SK-N-DZ (cell line): Measurements from ENCODE around the gene TNFAIP8.
A peak's percentile ranks its signal among the peaks of the same experiment; 100 is the strongest.

Source experiments
- DNase-seq: peaks from one replicate; pipeline ENCODE4 v3.0.0-alpha.2; 2015; ENCODE audit warnings: low spot score

The TNFAIP8 gene

GRCh38 chr5:119328753-119329602 is 26.8 kb upstream of the TNFAIP8 start:
- DNase-seq, result peak; percentile 37

- no peak for DNase-seq
Observed at GRCh38 chr5:119329666-119330065, 26.2 kb upstream of the TNFAIP8 start.

GRCh38 chr5:119330367-119331183 is 25.2 kb upstream of the TNFAIP8 start:
- DNase-seq, result no peak

GRCh38 chr5:119331566-119332095 is 24.2 kb upstream of the TNFAIP8 start:
- DNase-seq, result no peak

- DNase-seq, result no peak
Observed at GRCh38 chr5:119332208-119332607, 23.6 kb upstream of the TNFAIP8 start.

GRCh38 chr5:119332978-119333401 is 22.8 kb upstream of the TNFAIP8 start:
- no peak for DNase-seq

- DNase-seq, result no peak
Observed at GRCh38 chr5:119333421-119333851, 22.4 kb upstream of the TNFAIP8 start.

- no peak for DNase-seq
Observed at GRCh38 chr5:119335261-119335677, 20.6 kb upstream of the TNFAIP8 start.

- DNase-seq, result no peak
Observed at GRCh38 chr5:119336262-119336661, 19.6 kb upstream of the TNFAIP8 start.

GRCh38 chr5:119336845-119337580 is 18.8 kb upstream of the TNFAIP8 start:
- no peak for DNase-seq

GRCh38 chr5:119338326-119338946 is 17.4 kb upstream of the TNFAIP8 start:
- no peak for DNase-seq

- DNase-seq, result no peak
Observed at GRCh38 chr5:119339344-119339743, 16.5 kb upstream of the TNFAIP8 start.

GRCh38 chr5:119339965-119340364 is 15.9 kb upstream of the TNFAIP8 start:
- no peak for DNase-seq

GRCh38 chr5:119340597-119341218 is 15.1 kb upstream of the TNFAIP8 start:
- no peak for DNase-seq

- DNase-seq, result no peak
Observed at GRCh38 chr5:119341452-119342349, 14.1 kb upstream of the TNFAIP8 start.

- no peak for DNase-seq
Observed at GRCh38 chr5:119342406-119342805, 13.4 kb upstream of the TNFAIP8 start.

GRCh38 chr5:119343052-119343451 is 12.8 kb upstream of the TNFAIP8 start:
- no peak for DNase-seq

GRCh38 chr5:119343766-119344165 is 12.1 kb upstream of the TNFAIP8 start:
- no peak for DNase-seq

GRCh38 chr5:119344231-119344630 is 11.6 kb upstream of the TNFAIP8 start:
- DNase-seq, result no peak

- DNase-seq, result no peak
Observed at GRCh38 chr5:119345861-119346260, 10.0 kb upstream of the TNFAIP8 start.
